HG02970 (cell line): ENCODE data around the gene TPRN.

ENCODE experiments used
- ATAC-seq: cut with Tn5 transposase; IDR thresholded peaks from one replicate; pipeline ENCODE4 v1.9.1; 2021; ENCODE audit warnings: mild to moderate bottlenecking, moderate library complexity, moderate number of reproducible peaks; ENCODE audit not compliant: unreplicated experiment, low FRiP score

TPRN gene

DNA sequence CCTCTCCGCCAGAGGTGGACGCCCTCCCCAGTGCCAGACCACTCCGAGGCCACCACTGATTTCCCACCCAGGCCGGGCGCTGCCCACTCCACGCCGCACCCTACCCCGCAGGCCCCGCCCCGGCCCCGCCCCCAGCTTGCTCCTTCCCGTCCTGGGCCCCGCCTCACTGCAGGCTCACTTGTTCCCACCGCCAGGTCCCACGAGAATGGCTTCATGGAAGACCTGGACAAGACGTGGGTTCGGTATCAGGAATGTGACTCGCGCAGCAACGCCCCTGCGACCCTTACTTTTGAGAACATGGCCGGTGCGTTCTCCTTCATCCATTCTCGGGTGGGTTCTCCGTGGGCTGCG lies 37.2 kb downstream of the TPRN start:
- no peak for ATAC-seq

DNA sequence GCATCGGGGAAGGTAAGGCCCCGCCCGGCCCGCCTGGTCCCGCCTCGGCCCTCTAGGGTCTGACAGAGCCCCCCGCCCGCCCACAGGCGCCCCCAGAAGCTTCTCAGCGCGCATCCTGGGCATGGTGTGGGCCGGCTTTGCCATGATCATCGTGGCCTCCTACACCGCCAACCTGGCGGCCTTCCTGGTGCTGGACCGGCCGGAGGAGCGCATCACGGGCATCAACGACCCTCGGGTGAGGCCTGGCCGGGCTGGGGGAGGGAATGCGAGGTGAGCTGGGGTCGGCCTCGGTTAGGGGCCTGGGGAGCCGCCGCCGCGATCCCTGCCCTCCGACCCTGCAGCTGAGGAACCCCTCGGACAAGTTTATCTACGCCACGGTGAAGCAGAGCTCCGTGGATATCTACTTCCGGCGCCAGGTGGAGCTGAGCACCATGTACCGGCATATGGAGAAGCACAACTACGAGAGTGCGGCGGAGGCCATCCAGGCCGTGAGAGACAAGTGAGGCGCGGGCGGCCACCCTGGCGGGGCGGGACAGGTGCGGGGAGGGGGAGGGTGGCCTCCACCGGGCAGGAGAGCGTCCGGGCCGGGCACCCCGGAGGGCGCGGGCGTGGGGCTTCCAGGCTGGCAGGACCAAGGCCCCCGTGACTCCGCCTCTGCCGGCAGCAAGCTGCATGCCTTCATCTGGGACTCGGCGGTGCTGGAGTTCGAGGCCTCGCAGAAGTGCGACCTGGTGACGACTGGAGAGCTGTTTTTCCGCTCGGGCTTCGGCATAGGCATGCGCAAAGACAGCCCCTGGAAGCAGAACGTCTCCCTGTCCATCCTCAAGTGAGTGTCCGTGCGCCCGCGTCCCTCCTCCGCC lies 37.8 kb downstream of the TPRN start:
- no peak for ATAC-seq

DNA sequence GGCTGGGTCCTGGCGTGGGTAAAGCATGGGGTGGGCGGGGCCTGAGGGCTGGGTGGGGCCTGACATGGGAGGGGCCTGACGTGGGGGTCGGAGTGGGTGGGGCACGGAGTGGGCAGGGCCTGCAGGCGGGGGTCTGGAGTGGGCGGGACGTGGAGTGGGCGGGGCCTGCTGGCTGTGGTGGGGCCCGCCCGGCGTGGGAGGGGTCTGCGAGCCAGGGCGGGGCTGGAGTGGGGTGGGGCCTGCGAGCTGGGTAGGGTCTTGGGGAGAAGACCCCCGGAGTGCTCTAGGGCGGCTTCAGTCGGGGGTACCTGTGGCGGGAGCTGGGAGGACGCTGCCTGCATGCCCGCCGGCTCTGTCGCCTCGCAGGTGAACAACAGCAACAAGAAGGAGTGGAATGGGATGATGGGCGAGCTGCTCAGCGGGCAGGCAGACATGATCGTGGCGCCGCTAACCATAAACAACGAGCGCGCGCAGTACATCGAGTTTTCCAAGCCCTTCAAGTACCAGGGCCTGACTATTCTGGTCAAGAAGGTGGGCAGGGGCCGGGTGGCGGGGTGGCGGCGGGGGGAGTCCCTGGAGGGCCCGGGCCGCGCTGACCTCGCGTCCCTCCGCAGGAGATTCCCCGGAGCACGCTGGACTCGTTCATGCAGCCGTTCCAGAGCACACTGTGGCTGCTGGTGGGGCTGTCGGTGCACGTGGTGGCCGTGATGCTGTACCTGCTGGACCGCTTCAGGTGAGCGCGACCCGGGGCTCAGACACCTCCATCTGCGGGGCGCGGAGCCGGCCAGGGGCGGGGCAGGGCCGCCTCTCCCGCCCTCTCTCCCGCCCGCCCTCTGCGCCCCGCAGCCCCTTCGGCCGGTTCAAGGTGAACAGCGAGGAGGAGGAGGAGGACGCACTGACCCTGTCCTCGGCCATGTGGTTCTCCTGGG lies 38.7 kb downstream of the TPRN start:
- ATAC-seq, result no peak

DNA sequence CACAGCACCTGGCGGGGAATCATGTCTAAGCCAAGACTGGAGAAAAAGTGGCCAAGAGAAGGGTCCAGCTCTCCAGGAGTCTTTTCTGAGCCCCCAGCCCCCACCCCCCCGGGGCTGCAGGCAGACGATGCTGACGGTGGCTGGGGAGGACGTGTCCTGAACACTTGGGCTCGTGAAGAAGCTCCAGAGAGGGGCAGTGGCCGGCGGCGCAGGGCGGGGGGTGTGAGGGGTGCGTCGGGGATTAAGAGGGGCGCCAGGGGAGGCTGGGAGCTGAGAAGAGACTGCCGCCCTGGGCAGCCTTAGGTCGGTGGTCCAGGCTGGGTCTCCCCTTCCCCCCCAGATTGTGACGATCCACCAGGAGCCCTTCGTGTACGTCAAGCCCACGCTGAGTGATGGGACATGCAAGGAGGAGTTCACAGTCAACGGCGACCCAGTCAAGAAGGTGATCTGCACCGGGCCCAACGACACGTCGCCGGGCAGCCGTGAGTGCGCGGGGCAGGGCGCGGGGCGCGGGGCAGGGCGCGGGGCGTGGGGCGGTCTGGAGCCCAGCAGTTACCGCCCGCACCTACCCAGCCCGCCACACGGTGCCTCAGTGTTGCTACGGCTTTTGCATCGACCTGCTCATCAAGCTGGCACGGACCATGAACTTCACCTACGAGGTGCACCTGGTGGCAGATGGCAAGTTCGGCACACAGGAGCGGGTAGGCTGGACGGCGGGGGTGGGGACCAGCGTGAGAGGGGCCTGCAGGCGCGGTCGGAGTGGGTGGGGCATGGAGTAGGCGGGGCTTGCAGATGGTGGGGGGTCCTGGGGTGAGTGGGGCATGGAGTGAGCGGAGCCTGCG lies 39.6 kb downstream of the TPRN start:
- no peak for ATAC-seq

DNA sequence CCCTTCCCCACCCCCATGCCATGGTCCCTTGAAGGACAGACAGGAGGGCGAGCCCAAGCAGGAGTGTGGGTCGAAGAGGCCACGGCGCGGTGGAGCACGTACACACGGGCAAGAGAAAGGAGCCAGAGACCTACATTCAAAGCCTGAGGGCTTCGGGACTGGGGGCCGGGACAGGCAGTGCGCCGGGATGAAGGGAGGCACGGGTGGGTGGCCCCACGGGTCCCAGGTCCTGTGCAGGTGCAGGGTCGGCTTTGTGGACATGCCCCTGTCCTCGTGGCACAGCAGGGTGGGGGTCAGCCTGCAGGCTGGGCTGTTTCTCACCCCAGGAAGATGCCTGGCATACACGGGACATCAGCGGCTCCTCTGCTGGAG lies 40.5 kb downstream of the TPRN start:
- ATAC-seq, result no peak

DNA sequence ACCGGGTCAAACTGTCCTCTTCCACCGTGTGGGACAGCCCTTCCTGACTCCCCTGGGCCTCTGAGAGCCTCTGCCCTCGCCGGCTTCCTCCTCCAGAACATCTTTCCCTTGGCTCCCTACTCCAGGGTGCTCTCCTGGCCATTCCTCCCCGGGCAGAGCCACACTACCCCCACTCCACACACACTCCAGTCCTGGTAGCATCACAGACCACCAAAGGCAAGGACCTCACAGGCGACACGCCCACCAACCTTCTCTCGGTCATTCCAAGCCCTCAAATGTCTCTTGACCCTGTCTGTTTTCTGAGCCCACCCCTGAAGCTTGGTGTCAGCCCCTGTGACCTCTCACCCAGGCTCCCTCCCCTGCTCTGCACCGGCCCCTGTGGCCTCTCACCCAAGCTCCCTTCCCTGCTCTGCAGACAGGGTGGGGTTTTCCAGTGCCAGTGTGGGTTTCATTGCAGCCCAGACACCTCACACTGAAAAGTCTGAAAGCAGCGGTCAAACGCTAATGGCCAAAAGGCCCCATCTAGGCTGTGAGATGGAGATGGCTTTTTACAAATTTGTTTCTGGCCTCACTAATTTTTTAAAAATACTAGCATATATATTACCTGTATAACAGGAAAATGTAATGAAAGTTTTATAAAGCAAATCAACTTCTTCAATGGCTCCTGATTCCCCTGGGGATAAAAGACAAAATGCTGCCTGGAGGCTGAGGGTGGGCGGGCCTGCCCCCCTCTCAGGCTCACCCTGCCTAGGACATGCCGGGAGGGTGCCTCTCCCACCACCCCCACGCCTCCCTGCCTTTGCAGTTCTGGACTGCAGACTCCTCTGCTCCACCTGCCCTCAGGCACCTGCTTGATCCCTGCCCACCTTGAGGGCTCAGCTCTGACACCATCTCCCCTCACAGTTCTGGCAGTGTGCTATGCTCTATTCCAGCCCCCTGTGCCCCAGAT lies 41.2 kb downstream of the TPRN start:
- ATAC-seq, result no peak

DNA sequence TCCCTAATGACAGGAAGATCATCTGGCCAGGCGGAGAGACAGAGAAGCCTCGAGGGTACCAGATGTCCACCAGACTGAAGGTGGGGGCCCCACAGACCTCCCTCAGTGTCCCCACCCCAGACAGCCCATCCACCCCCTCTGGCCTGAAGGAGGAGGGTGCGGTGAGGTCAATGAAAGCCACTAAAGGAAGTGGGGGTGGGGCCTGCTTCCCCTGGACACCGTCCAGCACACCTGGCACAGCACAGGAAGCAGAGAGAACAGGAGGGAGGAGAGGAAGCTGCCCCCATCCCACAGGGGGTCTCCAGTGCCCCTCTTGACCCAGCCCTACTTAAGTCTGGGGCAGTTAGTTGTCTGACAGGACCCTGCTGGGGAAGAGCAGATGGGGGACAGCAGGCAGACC lies 41.9 kb downstream of the TPRN start:
- ATAC-seq, result no peak

DNA sequence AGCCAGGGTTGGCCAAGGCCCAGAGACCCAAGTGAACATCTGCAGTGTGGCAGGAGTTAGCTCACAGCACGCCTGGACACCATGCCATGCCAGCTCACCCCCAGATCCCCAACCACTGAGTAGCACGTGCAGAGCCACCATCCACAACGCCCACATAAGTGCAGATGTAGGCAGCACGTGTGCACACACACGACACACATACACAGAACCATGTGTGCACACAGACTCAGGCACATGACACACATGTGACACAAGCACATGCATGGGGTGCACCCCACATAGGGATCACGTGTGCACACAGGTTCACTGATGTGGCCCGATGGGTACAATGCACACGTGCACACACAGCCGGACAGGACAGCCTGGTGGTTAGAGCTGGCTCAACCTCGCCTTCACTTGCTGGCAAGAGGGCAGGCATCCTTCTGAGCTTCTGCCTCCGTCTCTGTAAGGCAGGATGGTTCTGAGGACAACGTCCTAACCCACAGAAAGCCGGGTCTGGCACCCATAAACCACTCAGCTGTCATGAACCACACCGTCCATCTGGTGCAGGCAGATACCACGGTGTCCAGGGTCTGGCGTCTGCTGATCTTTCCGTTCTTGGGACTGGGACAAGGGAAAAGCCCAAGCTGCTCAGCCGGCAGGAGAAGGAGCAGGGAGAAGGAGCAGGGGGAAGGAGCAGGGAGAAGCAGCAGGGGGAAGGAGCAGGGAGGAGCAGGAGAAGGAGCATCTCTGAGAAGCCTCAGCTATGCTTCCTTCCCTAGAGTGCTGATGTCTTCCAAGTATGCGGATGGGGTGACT lies 42.7 kb downstream of the TPRN start:
- ATAC-seq, result no peak

DNA sequence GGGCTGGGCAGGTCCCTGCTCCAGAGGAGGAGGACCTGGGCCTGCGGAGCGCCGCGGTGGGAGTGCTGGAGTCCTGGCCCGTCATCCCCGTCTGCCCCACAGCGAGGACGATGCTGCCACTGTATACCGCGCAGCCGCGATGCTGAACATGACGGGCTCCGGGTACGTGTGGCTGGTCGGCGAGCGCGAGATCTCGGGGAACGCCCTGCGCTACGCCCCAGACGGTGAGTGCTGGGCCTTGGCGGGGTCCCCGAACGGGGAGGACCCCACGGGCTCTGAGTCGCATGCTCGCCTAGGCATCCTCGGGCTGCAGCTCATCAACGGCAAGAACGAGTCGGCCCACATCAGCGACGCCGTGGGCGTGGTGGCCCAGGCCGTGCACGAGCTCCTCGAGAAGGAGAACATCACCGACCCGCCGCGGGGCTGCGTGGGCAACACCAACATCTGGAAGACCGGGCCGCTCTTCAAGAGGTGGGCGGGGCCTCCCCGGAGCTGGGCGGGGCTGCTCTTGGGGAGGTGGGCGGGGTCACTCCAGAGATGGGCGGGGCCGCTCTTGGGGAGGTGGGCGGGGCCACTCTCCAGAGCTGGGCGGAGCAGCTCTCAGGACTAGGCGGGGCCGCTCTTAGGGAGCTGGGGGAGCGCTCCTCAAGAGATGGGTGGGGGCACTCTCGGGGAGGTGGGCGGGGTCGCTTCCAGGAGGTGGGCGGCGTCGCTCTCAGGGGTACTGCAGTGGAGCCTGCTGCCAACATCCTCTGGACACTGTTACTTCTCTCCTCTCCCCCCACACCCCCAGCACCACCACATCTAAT lies 43.8 kb downstream of the TPRN start:
- no peak for ATAC-seq

DNA sequence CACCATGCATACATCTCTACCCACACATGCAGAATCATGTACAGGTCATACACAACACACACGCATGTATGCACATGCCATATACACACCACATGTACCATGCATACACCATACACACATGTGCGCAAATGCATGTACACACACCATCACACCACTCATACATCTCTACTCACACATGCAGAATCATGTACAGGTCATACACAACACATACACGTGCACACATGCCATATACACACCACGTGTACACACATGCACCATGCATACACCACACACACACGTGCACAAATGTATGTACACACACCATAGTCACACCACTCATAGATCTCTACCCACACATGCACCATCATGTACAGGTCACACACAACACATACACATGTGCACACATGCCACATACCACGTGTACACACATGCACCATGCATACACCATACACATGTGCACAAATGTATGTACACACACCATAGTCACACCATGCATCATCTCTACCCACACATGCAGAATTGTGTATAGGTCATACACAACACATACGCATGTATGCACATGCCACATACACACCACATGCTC lies 47.6 kb downstream of the TPRN start:
- ATAC-seq, result no peak

DNA sequence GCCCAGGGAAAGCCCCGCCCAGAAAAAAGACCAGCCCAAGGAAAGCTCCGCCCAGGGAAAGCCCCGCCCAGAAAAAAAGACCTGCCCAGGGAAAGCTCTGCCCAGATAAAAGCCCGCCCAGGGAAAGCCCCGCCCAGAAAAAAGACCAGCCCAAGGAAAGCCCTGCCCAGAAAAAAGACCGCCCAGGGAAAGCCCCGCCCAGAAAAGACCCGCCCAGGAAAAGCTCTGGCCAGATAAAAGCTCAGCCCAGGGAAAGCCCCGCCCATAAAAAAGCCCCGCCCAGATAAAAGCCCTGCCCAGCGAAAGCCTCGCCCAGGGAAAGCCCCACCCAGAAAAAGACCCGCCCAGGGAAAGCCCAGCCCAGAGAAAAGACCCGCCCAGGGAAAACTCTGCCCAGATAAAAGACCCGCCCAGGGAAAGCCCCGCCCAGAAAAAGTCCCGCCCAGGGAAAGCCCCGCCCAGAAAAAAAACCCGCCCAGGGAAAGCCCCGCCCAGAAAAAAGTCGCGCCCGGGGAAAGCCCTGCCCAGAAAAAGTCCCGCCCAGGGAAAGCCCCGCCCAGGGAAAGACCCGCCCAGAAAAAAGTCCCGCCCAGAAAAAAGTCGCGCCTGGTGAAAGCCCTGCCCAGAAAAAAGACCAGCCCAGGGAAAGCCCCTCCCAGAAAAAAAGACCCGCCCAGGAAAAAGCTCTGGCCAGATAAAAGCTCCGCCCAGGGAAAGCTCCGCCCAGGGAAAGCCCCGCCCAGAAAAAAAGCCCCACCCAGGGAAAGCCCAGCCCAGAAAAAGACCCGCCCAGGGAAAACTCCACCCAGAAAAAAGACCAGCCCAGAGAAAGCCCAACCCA lies 49.7 kb downstream of the TPRN start:
- ATAC-seq, result peak; percentile 47

DNA sequence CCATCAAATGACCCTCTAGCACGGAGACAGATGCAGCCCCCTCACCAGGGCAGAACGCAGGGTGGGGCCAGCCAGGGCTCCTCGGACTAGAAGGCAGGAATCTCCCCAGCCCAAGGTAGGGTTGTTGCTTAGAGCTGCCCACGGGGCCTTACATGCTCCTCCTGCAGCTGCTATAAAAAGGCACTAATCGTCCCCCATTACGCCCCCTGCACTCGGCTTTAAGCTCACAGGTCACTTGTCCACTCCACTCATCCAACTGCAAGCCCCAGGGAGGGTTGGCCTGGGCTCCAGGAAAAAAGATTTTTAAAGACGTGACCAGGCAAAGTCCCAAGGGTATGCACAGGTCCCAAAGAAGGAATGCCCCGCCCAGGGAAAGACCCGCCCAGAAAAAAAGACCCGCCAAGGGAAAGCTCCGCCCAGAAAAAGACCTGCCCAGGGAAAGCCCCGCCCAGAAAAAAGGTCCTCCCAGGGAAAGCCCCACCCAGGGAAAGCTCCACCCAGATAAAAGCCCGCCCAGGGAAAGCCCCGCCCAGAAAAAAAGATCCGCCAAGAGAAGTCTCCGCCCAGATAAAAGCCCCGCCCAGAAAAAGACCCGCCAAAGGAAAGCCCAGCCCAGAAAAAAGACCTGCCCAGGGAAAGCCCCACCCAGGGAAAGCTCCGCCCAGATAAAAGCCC lies 50.5 kb downstream of the TPRN start:
- peak; percentile 27 for ATAC-seq

DNA sequence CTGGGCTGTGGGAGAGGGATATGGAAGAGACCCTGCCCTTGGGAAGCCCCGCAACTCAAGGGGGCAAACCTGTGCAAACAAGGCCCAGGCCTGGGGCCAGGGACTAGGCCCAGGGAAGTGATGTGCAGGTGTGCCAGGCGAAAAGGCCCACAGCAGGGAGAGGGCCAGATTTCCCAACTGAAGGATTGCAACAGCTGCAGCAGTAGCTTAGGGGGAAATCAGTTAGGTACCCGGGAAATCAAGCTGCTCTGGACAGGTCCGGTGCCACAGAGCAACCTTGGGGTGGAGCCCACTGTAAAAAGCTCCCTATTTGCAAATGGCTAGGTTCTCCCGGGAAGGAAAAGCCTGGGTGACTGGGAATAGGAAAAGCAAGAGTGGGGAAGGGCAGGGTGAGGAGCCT lies 51.2 kb downstream of the TPRN start:
- ATAC-seq, result no peak

DNA sequence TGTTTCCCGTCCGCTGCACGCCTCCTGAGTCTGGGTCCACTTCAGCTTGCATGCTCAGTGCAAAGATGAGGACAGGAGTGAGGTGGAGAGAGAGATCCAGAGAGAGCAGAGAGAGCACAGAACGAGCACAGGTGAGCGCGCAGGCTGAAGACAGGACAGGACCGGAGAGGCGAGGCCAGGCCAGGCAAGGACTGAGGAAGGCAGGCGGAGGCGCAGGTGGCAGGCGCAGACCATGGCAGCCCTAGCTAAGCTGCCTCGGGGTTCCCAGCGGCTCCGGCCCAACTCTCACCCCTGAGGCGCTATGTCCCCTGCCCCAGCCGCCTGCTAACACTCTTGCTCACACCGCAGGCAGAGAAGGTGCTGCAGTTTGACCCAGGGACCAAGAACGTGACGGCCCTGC lies 51.9 kb downstream of the TPRN start:
- no peak for ATAC-seq

DNA sequence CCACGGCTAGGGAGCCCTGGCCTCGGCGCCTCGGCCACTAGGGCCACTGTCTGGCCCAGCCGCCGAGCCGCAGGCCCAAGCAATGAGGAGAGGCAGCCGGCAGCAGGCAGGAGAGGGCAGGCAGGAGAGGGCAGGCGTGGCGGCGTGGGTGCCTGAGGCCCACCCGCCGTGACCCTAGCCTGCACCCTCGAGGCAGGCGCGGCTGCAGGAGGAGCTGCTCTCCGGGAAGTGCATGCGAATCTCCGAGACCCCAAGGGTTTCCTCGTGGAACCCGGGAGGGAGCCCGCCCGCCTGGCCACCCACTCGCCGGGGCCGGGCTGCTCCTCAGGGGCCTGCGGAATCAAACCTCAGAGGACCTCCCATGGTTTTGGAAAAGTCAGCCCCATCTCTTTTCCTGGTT lies 52.3 kb downstream of the TPRN start:
- ATAC-seq, result no peak

DNA sequence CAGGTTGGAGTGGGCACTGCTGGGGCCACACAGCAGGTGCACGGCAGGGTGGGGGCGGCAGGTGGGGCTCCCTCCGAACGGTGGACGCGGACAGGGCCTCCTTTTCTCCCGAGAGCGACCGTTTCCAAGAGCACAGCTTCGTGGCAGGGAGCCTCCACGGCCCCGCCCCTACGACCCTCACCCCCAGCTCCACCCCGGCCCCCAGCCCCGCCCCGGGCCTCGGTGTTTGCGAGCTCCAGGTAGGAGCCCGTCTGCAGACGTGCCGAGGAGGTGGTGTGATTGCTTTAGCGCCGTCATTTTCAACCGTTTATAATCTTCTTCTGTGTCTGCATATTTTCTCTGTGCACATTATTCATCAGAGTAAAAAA lies 52.8 kb downstream of the TPRN start:
- ATAC-seq, result no peak
